HG03571 (cell line): ENCODE results near the gene MPP7.

Source experiments
- ATAC-seq: cut with Tn5 transposase; IDR thresholded peaks from one replicate; pipeline ENCODE4 v1.9.1; 2021; ENCODE audit not compliant: unreplicated experiment

Gene MPP7

DNA sequence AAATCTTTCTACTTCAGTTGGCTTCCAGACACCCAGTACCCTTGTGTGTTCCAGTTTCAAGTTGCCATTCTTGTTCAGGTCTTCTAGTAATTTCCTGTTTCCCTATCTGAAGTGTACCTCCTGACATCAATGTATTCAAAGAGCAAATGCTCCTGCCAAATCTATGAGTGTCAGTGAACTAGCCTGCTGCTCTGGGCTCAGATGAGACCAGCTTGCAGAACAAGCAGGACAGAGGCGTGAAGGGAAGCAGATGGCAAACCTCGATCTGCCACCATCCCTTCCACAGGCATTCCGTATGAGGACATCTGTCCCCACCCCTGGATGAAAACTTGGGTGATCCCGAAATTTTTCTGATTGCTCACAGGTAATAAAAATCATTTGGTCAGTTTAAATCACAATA, 4.4 kb upstream of the MPP7 start:
- ATAC-seq, result no peak

DNA sequence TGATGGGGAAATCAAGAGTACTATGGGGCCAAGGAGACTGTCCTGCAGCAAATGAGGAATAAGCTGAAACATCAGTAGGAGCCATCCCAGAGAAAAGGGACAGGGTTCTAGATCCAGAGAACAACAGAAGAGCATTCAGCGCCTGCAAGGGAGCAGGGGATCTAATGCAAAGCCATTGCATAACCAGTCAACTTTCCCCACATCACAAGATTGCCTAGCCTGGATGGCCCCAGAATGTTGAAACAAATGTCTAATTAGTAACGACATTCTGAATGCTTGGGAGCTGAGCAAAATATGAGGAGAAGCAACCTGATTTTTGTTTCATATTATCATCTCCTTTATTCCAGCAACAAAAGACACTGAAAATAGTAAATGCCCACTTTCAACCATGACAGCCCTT, 2.7 kb upstream of the MPP7 start:
- no peak for ATAC-seq

- no peak for ATAC-seq
Observed at GRCh38 chr10:28304032-28304571, 1.2 kb upstream of the MPP7 start.

GRCh38 chr10:28302012-28302637, 739 bp downstream of the MPP7 start:
- no peak for ATAC-seq

GRCh38 chr10:28300027-28300426, 2.8 kb downstream of the MPP7 start:
- no peak for ATAC-seq

- ATAC-seq, result no peak
Observed at GRCh38 chr10:28298951-28299350, 3.9 kb downstream of the MPP7 start.

DNA sequence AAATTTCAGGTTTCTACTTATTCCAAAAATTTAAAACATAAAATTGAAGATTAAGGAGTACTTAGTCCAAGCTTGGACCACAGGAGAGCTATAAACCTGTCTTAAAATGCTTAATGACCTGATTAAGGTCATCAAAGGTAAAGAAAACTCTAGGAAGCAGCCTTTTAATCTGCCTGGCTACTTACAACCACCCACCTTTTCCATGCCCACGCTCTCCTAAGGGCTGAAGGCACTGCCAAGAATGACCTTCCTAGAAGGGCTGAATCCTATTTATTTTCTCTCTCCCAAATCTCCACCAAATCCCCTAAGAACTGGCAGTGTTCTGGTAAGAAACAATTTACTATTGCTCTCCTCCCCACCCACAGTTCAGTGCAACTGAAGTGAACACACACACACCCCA, 6.8 kb downstream of the MPP7 start:
- ATAC-seq, result no peak

DNA sequence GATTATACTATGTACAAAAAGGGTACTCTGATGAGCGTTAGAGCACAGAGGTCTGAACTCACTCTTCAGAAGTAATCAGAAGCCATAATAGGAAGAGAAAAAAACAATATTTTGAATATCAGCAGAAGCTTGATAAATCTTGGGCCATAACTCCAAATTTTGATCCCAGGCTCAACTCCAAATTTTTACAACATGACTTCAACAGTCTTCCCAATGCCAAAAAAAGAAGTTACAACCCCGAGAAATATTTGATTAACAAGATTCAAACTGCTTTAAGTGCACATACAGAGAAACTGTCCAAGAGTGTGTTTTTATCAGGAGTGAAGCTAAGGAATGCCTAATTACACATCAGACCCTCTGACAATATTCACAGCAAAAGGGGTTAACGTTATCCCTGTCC, 7.5 kb downstream of the MPP7 start:
- no peak for ATAC-seq

- ATAC-seq, result no peak
Observed at GRCh38 chr10:28294809-28295208, 8.1 kb downstream of the MPP7 start.

DNA sequence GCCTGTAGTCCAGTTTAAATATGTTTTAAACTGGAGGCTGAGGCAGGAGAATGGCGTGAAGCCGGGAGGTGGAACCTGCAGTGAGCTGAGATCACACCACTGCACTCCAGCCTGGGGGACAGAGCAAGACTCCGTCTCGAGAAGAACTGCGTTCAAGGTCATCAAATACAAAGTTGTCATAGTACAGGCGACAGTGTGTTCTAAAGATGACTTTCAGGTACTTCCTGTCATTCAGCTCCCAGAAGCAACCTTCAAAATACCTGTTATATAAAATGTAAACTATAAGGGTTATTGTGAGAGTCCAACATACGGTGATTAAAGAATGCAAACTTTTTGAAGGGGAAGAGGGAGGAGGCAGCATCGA, 8.7 kb downstream of the MPP7 start:
- no peak for ATAC-seq

GRCh38 chr10:28293236-28294168, 9.4 kb downstream of the MPP7 start:
- ATAC-seq, result no peak

- ATAC-seq, result no peak
Observed at GRCh38 chr10:28291881-28292297, 11.0 kb downstream of the MPP7 start.

GRCh38 chr10:28285816-28286215, 17.0 kb downstream of the MPP7 start:
- ATAC-seq, result no peak

GRCh38 chr10:28284126-28284525, 18.7 kb downstream of the MPP7 start:
- ATAC-seq, result no peak

DNA sequence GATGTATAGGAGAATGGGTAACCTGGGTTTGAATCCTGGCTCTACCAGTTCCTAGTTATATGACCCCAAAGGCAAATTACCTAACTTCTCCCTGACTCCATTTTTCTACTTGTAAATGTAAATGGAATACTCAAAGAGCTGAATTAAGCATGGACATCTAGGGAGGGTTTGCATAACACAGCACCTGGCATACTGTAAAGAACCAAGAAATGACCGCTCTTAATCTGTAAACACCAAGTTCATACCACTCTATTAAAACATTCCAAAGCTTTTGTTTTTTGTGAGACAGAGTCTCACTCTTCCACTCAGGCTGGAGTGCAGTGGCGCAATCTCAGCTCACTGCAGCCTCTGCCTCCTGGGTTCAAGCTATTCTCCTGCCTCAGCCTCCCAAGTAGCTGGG, 19.6 kb downstream of the MPP7 start:
- no peak for ATAC-seq

DNA sequence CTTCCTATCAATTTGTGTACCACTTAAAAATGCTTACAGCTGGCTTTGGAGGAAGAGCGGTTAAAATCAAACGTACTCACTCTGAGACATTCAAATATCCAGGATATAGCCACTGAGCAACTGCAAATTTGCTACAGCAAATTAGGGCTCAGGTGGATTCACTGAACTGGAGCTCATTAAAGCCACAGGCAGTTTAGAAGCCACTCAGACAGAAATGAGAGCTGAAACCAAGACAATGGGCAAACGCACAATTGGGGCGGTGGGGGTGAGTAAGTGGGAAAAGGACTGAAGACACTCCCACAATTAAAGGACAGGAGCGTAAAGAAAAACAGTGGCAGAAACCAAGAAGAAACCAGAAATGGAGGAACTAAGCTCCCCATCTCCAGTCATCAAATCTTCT, 20.5 kb downstream of the MPP7 start:
- no peak for ATAC-seq

DNA sequence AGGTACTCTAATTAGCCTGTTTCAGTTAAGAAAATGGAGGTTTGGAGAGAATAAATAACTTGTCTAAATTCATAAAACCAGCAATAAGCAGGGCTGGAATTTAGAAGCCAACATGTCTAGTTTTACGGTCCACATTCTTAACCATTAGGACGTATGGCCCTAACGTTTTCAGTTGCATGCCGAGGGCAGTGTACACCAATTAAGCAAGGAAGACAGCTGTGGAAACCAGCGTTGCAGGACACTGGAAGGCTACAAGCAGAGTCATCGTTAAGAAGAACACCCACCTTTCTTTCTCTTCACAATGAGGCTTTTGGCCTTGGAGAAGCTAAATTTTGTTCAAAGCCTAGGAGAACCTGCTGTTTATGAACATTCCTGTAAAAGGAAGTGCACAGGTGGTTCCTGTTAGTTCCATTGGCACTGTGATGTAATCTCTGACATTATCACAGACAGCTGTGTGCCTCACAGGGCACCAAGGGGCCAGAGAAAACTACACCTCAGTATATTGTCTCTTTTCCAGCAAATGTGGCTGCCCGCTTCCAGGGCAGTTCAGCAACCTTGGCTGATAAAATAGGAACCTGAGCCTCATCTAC, 21.0 kb downstream of the MPP7 start:
- no peak for ATAC-seq

- no peak for ATAC-seq
Observed at GRCh38 chr10:28280652-28281051, 22.2 kb downstream of the MPP7 start.

- ATAC-seq, result no peak
Observed at GRCh38 chr10:28279878-28280277, 23.0 kb downstream of the MPP7 start.

GRCh38 chr10:28278842-28279241, 24.0 kb downstream of the MPP7 start:
- no peak for ATAC-seq

DNA sequence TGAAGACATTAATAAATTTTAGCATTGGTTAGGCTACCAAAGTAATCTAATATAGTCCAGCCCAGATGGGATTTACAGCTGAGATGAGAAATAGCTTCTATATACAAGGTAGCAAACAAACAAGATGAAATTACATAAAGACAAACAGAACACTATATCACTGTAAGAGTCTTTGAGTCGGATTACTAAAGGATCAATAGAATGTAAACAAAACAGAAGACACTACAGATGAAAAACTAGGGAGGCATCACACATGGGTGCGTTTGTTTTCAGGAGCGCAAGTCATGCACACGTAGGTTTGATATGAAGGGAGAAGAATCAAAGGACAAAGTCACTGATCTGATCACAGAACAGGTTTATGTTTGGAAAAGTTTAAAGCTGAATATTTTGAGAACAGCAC, 26.5 kb downstream of the MPP7 start:
- ATAC-seq, result no peak

DNA sequence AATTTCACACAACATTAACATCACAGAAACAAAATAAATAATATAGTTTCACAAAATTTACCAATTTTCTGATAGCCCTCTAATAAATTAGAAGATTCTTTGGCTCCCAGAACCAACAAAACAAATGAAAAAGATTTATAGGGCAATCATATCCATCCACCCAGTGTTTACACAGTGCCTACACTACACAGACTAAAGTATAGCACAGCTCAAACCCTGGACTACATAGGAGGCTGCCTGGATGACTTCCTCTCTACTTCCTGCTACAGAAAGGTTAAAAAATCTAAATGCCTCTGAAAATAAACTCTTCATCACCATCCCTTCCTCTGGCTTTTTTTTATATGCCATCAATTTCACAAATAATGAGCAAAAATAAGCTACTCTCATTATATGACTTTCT, 28.4 kb downstream of the MPP7 start:
- no peak for ATAC-seq
